ENCODE measurements around the gene CUTA.

- TF ChIP-seq TAF1 (IDR thresholded peaks at IDR 0.05; ENCODE audit: borderline replicate concordance, low read depth, low read length), result no peak
- no peak for TF ChIP-seq POLR2A (IDR thresholded peaks at IDR 0.05; ENCODE audit: low read depth, low read length)
Observed at GRCh38 chr6:33373960-33374910, 43.7 kb downstream of the CUTA start.
